AG09309 (cell line): ENCODE measurements around the gene SEMA6D.

ENCODE experiments used
- DNase-seq: peaks from one replicate; pipeline ENCODE4 v3.0.0-alpha.2; 2010; ENCODE audit warnings: low read depth
- H3K4me3 ChIP-seq: 2 replicates; pipeline ENCODE4 v1.5.1; 2011; ENCODE audit warnings: mild to moderate bottlenecking, low read depth, low read length, moderate library complexity; ENCODE audit not compliant: control insufficient read depth
- TF ChIP-seq, protein P1 (sequence below): IDR thresholded peaks from 2 replicates; pipeline ENCODE4 v1.5.1; 2011; ENCODE audit warnings: mild to moderate bottlenecking, low read depth, low read length, inconsistent platforms; ENCODE audit not compliant: insufficient read depth, control insufficient read depth; ENCODE audit errors: missing control alignments

The SEMA6D gene

DNA sequence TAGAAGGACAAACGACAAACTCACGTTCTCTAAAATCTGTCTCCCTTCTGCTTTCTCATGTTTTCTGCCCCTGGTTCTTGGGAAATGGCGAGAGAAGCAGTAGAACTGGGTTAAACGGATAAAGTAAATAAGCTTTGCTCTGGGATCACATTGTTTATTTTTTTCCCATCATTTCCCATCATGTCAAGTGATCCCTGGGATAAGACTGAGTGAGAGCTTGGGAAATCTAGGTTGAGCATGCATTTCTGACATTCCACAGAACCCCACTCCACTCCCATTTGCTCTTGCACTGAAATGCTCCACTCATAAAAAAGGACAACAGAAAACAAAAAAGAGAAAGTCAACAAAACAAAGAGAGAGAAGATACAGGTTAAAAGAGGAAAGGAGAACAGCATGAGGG, 69.1 kb downstream of the SEMA6D start:
- TF ChIP-seq, protein P1, sequence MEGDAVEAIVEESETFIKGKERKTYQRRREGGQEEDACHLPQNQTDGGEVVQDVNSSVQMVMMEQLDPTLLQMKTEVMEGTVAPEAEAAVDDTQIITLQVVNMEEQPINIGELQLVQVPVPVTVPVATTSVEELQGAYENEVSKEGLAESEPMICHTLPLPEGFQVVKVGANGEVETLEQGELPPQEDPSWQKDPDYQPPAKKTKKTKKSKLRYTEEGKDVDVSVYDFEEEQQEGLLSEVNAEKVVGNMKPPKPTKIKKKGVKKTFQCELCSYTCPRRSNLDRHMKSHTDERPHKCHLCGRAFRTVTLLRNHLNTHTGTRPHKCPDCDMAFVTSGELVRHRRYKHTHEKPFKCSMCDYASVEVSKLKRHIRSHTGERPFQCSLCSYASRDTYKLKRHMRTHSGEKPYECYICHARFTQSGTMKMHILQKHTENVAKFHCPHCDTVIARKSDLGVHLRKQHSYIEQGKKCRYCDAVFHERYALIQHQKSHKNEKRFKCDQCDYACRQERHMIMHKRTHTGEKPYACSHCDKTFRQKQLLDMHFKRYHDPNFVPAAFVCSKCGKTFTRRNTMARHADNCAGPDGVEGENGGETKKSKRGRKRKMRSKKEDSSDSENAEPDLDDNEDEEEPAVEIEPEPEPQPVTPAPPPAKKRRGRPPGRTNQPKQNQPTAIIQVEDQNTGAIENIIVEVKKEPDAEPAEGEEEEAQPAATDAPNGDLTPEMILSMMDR: no peak
- H3K4me3 ChIP-seq: no peak overlapping the region
- no peak for DNase-seq

DNA sequence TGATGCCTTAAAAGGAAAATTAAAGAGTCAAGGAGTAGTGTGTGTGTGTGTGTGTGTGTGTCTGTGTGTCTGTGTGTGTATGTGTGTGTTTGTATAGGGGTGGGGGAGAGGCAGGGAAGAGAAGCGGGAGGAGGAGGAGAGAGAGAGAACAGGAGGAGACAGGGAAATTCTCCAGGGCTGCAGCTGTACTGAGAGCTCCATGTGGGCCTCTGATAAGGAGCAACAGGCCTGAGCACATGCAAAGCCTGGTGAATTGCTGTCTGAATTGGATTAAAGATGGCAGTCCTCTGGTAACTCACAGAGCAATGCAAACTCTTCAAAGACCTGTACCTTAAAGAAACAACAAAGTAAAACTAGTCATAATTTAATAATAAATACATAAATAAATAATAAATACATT, 70.6 kb downstream of the SEMA6D start:
- no peak for DNase-seq
- TF ChIP-seq, protein P1: no peak
- no peak overlapping the region for H3K4me3 ChIP-seq

DNA sequence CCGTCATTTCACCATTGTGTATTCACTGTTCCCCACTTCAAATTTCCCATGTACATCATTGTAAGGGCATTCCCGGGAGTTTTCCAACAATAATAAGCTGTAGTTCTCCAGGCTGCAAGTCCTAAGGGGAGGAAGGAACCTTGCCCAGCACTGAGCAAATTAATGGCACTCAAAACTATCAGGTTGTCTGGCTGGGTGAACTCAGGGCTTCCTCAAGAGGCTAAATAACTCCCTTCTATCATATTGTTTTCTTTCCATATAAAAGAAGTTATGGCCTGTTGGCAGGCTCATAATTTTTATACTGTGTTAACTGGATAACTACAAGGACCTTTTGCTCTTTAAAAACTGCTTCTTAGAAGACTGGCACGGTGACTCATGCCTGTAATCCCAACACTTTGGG, 71.4 kb downstream of the SEMA6D start:
- TF ChIP-seq, protein P1: no peak
- no peak for DNase-seq
- H3K4me3 ChIP-seq: no peak overlapping the region

DNA sequence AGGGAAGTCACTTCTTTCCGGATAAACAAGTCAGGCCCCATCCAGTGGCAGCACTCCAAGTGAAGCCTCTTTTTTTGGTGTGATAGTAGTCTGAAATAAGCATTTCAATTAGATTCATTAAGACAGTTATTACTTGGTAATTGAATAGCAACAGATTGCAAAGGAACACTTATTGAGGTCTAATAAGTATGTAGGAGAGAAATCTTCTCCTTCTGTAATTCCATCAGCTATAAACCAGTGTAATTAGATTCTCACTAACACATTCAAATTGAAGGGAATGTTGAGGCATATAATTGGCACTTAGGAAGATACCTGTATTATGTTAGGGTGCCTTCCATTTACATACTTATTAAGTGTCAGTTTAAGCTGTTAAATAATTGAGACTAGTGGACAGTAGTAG, 73.9 kb downstream of the SEMA6D start:
- no peak overlapping the region for H3K4me3 ChIP-seq
- TF ChIP-seq, protein P1: no peak
- DNase-seq: no peak

DNA sequence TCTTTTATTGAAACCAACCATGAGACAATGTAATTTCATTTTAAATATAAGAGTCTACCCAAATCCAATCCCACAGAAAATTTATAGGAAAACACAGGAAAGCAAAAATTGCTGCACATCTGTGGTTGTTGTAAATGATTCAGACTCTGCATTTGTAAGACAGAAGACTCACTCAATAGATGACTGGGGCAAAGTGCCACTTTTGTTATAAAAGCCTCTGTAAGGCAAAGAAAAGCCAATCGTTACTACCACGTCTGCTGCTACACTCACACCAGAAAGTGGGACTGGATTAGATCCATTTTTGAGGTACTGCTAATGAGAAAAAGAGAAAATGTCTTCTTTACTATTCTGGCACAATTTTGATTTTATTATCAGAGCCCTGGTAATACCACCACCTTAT, 74.9 kb downstream of the SEMA6D start:
- TF ChIP-seq, protein P1: no peak
- H3K4me3 ChIP-seq: no peak overlapping the region
- DNase-seq: no peak

DNA sequence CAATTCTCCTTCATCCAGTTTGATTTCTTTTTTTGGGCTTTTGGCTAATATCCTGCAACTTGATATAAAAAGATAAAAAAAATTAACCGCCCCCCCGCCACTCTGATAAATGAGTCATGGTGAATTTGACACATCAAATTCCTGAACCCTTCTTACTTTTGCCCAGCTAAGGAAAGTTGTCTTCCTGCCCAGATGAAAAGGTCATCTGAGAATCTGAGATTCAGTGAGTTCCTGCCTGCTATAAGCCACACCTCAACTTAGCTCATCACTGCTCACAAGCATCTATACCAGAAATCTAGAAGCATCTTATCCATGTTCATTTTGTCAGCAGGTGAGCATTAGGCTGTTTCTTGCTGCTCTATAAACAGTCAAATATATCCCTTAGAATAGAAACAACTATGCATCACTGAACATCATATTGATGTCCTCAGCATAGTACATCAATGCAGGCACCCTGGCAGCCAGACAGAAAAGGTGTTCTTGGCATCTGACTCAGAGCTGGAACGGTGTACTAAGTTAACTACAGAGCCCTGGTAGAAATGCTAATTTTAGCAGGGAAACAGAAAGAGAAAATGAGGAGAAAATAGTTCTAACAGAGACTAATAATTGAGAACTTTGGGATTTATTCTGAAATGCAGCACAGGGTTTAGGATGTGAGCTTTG, 77.1 kb downstream of the SEMA6D start:
- no peak for DNase-seq

More for the DNA sequence above, 77.1 kb downstream of the SEMA6D start:
- TF ChIP-seq, protein P1: no peak
- no peak overlapping the region for H3K4me3 ChIP-seq
